GM18907 (cell line): Measurements from ENCODE around the gene MIEF1.

Experiments
- ATAC-seq: cut with Tn5 transposase; IDR thresholded peaks from one replicate; pipeline ENCODE4 v1.9.1; 2021; ENCODE audit warnings: mild to moderate bottlenecking, moderate library complexity; ENCODE audit not compliant: unreplicated experiment

The MIEF1 gene

DNA sequence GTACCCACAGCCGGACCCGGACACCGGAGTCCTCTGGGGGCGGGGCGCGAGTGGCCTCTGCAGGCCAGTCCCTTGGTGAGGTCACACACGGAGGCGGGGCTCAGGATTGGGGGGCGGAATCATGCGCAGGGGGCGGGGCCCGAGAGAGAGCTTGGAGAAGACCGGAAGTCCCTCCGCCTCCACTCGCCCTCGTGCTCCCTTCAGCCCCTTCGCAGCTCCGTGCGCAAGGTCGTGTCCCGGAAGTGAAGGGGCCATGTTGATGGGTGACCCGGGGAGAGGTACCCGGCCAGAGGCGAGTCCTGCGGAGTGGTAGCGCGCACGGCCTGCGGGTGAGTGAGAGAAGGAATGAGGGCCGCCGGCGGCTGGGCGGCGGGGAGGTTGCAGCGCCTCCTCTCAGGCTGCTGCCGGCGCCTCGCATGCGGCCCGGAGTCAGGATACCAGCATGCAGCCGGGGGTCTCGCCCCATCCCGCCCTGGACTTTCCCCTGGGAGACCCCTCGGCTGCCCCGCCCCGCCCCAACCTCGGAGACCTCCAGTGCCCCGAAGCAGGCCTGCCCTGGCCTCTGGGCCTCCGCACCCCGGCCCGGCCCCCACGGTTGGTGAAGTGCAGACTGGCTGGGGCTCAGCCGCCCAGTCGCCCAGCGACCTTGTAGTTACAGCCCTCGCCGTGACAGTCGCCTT, at the start of gene MIEF1:
TSS of gene MIEF1 (plus strand) at position 182 of the 680 bp plus-strand sequence. CDS start 9,005 bp downstream, outside the sequence.
- ATAC-seq: peak; percentile 91

DNA sequence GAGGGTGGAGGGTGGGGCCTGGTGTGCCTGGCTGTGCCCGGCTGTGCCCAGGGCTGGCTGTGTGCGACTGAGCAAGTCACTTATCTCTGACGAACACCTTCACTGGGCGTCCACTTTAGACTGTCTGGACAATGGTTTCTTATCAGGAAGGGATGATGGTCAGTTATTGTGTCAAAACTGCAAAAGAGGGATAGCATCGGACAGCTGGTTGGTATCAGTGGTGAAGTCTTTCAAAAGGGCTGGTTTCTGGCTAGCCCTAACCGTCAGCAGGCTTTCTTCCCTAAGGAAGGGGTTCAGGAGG, 49.4 kb upstream of the MIEF1 start:
- ATAC-seq: no peak

DNA sequence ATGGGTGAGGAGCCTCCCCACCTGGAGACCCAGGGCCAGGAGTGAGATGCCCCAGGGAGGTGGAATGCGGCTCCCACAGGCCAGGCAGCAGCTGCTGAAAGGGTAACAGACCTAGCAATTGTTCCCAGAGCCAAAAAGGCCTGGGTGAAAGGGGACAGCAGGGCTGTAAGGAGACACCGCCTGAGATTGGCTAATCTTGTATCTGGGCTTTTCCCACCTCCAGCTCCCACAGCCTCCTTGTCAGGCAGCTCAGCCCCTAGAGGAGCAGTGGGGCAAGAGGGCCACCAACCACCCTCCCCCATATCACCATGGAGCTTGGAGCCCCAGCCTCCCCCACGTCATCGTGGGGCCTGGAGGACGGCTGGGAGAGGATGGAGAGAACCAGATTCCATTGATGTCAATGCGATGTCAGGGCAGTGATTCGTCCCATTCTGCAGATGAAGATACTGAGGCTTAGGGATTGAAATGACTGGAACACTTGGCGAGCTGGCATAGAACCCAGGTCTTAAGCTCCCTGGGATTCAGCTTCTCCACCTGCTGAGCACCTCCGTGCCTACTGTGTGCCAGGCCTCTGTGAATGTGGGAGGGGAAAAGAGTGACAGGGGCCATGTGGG, 48.2 kb upstream of the MIEF1 start:
- ATAC-seq: no peak

DNA sequence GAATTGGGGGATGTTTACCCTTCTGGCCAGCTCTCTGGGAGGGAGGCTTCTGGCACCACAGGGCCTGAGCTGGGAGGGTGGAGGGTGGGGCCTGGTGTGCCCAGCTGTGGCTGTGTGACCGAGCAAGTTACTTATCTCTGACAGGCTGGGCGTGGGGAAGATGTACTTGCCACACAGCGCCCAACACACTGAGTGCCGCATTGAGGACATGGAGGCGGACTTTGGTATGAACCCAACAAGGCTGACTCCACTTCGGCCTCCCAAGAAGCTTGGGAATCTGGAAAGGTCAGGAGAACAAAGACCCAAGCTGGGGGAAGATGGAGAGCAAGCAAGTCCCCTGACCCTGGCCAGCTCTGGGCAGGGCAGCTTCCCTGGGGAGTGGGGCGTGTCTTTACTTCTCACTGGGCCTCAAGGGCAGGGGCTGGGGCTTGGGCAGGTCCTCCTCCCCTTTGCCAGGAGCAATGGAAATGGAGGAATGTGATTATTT, 47.7 kb upstream of the MIEF1 start:
- ATAC-seq: no peak

DNA sequence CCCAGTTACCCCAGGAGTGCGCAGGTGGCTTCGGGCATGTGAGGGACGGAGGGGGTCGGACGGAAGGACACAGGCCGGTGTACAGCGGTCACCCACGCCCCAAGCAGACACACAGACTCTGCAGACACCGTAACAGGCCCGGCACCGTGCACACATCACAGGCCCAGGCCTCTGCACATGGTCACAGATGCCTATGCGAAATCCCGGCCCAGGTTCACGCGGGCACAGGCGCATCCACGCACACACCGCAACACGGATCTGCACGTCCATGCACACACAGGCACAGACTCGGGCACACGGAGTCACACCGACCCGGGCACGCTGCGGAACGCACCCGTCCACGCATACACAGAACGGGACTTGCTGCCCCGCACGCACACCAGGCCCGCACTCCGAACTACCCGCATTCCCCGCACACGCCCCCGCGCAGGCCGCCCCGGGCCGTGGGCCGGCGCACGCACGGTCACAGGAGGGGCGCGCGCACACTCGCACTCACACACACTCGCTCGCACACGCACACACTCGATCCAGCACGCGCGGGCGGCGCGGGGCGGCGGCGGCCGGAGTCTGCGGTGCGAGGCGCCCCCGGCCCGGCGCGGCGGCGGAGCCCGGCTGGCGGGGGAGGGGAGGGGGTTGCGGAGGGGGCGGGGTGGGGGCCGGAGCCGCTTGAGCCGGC, 45.4 kb upstream of the MIEF1 start, which contains the start of gene MGAT3:
TSS of gene MGAT3 (plus strand) at position 491 of the 676 bp plus-strand sequence. CDS start 30,336 bp downstream, outside the sequence.
- no peak for ATAC-seq

DNA sequence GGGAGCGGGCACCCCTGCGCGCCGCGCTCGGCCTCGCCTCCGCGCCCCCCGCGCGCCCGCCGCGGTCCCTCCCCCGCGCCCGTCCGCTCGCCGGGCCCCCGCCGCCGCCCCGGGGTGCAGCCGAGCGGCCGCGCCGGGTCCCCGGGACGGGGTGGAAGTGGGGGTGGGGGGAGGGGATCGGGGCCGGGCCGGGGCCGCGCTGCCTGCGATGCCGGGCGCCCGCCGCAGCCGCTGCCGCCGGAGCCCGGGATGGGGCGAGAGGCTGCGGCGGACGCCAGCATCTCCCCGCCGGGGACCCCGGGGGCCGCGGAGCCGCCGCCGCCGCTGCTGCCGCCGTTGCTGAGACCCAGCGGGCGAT, 44.9 kb upstream of the MIEF1 start:
- no peak for ATAC-seq

DNA sequence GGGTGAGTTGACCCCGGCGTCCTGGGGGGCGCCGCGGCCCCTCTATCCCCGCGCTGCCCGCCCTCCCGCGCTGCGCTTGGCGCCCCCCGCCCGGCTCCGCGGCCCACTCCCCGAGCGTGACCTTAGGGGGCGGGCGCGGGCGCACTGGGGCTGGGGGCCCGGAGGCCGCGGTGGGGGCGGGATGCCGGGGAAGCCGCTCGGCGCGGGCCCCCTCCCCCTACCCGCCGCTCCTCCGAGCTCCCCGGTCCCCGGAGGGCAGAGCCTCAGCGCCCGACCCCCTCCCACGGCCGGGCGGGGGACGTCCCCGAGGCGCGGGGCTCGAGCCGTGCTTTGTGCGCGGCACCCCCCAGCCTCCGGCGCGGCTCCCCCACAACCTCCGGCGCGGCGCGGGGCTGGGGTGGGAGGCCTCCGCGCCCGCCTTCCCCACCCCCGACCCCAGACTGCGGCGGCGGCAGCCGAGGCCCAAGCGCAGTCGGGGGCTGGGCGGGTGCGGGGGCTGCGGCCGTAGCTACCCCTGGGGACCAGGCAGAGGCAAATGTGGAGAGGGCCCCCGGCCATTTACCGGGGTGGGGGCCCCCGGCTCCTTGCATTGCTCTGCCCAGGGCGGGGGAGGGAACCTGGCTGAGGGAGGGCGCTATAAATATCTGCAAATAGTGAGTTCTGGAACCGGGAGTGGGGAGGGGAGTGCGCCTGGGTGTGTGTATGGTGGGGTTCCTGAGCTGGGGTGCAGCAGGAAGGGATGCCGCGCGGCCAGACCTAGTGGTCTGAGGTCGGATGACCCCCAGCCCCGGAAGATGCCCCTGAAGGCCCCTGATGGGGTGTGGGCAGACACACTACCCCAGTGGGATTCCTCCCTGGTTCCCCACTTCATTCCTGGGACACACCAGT, 44.3 kb upstream of the MIEF1 start:
- no peak for ATAC-seq

DNA sequence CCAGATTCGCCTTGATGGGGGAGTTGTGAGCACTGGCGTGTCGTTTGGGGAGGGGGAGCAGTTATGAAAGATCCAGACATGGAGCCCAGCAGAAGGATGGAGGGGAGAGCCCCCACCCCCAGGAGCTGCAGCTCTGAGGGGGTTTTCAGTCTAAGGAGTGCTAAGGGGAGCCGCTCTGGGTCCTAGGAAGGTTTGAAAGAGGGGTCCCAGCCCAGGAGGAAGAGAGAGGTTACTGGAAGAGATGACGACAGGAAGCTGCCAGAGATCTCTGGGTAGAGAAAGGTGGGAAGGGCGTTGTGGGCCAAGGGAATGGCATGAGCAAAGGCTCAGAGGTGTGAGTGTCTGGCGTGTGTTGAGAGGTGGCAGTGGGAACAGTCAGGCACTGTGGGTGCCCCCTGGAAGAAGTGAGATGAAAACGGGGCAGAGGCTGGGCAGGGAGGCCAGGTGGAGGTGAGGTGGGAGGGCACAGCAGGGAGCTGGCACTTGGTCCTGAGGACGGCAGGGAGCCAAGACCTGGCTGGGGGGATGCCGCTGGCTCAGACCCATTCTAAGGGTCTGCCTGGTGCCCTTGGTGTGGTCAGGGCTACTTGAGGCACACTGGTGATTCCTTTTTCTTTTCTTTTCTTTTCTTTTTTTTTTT, 43.5 kb upstream of the MIEF1 start:
- no peak for ATAC-seq

DNA sequence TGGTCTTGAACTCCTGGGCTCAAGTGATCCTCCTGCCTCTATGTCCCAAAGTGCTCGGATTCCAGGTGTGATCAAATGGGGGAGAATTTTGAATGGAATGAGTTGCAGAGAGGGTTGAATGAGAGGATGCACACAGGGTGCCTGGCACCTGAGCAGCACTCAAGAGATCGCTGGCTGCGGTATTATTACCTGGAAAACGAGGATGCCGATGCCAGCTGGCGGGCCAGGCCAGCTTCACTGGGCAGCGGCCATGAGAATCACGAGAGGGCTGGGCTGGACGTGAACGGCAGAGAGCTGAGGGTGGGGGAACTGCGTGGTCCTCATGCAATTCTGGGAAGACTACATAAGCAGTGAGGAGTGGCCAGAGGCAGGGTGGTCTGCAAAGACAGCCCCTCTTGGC, 42.4 kb upstream of the MIEF1 start:
- ATAC-seq: no peak

DNA sequence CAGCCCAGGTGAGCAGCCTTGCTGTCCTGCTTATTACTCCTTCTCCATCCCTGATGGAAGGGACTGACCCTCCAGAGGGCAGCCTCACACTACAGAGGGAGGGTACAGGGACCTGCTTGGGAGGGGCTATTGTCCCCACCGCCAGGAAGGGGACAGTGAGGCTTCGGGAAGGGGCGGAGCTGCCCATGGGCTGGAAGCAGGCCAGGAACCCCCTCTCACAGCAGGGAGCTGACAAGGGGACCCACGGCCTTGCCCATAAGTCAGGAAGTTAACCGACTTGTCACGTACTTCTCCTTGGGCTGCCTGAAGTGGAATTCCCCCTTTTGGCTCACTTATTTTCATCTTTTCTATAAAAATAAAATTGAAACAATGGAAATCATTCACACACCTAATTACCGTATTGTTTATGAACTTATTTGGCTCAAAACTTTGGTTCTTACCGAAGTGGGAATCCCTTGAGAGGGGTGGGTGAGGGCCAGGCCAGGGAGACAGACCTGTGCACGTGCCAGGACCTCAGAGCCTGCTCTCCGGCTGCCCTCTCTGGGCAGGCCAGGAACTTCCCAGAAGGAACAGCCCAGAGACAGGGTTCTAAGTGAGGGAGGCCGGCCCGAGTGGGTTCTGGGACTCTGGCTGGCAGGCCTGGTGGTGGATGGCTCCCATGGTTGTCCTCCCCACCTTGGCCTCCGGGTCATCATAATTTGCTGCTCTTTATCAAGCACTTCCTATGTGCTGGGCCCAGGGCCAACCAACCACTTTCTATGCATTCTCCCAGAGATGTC, 39.5 kb upstream of the MIEF1 start:
- ATAC-seq: no peak

DNA sequence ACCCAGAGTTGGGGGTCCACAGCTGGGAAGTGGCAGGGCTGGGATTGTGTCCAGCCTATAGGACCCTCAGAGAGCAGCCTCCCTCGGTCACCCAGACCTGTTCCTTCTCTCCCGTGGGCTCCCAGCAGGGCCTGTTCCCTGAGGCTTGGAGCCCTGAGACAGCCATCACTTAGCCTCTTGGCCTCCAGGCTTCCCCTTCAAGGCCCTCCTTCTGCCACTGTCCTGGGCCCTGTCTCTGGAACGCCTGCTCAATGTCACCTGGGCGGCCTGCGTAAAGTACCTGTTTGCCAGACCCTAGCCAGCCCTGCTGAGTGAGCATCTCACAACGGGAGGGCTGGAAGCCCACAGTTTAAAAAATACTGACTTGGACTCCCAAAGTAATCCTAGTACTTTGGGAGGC, 38.8 kb upstream of the MIEF1 start:
- no peak for ATAC-seq

DNA sequence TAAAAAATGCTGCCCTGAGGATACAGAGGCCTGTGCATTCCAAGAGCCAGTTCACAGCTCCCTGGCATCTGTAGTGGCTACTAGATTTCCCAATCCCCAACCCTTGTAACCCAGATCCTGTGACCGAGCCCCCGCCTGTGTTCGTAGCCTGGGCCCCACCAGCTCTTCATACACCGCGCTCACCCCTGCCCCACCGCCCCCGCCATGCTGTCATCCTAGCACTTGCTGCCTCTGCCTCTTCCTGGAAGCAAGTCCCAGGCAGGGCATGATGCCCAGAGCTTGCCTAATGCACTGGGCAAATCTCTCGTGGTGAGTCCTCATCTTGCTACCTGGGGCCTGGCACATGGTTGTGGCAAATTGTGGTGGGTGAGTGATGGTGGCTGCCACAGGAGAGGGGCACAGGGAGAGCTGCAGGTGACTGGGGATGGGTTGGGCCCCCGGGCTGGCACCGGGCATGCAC, 38.1 kb upstream of the MIEF1 start:
- no peak for ATAC-seq

DNA sequence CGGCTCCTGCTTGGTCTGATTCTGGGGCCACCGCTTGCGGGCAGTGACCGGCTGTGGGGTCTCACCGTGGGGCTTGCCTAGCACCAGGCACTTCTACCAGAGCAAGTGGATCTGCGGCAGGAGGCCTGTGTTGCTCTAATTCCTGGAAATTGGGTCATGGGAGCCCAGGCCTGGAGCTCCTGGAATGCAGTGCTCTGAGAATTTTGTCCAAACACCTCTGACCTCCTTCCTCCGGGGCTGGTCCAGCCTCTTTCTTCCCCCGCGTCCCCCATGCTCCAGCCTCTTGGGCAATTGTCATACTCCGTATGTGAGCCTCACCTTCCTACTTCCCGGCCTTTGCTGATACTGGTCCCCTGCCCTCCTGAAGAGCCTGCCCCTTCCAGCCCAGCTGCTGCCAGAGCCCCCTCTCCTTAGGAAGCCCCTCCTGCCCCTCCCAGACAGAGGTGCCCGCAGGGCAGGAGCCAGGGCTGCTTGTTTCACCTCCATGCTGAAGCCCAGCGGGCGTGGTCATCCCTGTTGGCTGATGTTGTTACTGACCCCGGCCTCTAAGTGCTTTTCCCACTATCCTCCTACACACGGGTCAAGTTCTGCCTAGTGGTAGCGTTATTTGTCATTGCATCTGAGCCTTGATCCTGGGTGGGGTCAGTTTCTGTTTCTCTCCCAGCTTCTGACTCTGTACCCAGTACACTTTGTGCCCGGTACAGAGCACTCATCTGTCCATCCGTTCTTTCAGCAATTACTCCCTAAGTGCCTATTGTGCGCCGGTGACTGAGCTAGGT, 35.7 kb upstream of the MIEF1 start:
- no peak for ATAC-seq

DNA sequence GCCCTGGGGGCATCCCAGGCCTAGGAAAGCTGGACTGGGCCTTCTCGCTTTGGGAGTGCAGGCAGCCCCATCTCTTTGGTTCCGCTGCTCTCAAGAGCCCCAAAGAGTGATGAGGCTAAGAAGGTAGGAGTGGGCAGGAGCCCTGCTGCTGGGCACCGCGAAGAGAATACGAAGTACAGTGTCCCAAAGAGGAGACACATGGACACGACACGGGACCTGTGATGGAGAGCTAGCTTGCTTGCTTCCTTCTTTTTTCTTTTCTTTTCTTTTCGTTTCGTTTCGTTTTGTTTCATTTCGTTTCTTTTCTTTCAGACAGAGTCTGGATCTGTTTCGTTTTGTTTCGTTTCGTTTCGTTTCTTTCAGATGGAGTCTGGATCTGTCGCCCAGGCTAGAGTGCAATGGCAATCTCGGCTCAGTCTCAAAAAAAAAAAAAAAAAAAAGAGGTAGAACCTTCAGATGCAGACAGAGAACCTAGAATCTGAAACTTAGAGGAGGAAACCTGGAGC, 34.6 kb upstream of the MIEF1 start:
- ATAC-seq: no peak

DNA sequence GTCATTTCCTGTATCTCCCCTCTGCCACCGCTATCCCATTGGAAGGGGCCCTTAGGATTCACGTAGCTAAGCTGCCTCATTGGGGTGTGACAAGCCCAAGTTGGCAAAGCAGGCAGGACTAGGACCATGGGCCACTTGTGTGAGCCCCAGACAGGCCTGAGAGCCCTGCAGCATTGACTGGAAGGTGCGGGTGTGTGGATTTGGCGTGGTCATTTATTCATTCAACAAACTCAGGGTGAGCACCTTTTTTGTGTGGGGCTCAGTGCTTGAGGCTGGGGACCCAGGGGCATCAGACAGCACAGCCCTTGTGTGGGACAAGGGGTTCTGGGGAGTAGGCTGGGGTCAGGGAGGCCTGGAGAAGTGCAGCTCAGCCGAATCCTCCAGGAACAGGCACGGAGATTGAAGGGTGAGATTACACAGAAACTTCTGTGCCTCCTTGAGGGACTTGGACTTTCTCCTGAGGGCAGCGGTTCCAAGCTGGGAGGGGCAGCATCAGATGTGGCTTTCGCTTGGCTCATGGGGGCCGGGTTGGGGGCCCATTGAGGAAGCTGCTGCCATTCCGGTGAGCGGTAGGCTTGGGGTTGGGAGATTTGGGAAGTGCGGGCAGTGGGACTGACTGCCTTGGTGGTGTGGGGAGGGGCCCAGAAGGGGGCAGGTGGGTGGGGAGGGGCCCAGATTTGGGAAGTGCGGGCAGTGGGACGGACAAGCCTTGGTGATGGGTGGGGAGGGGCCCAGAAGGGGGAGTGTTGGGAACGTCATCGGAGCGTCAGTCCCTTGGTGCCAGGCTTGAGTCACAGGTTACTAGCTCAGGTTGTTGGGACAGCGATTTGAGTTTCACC, 33.4 kb upstream of the MIEF1 start:
- ATAC-seq: no peak

DNA sequence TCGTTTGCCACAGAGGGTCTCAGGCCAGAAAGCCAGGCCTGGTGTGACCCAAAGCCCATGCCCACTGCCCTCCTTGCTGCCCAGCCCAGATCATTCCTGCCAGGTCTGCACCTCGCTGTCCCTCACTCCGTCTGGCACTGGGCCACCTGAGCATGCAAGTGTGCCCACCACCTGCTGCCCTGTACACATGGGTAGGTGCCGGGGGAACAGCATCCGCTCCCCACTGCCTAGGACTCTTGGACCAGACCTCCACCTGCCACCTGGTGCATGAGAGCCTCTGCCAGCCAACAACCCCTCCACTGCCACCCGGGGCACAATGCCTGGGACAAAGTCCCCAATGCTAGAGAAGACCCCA, 32.8 kb upstream of the MIEF1 start:
- ATAC-seq: no peak

DNA sequence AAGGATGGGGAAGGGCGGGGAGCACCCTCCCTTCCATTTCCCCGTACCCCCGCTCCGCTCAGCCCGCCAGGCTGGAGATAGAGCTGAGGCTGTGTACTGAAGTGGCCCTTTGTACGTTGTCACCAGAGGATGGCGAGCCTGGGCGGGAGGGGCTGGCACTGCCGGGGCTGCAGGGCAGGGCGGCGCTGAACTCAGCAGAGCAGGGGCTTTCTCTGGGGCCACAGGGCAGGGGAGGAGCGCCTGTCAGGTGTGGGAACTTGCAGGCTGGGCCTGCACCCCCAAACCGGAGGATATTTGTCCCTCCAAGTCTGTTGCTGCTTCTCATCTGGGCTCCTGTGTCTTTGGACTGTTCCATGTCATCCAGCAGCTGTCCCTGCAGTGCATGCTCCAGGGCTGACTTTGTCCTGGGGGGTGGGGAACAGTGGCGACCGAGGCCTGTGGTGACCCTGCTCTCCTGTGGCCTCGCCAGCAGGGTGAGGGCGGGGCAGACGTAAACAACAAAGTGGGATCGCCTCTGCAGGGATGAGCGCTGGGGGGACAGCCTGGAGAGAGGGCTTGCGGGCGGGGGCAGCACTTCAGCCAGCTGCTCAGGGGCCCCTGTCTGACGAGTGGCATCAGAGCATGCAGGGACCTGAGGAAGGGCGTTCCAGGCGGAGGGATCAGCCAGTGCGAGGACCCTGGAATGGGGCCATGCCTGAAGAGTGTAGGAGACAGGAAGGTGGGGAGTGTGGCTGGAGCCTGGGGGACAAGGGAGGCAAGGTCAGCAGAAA, 32.2 kb upstream of the MIEF1 start:
- no peak for ATAC-seq
